GM23338 (cell line): ENCODE measurements around the gene MAD2L1BP. TPM values are rescaled to one million over a fixed set of nuclear protein-coding genes. Genes with fewer than 3 reads are reported as not detected.
"Not testable (repeated sequence)": the region's sequence is repeated elsewhere in the genome, so short reads cannot be mapped to it uniquely, and the experiment has no call there.

Experiments used
- ATAC-seq: fragments of 200-7000 bp; cut with Tn5 transposase; 3 replicates; pipeline ENCODE4 v1.9.1; 2020
- DNase-seq: peaks from one replicate; pipeline ENCODE4 v3.0.0-alpha.2; 2015; ENCODE audit warnings: low spot score
- H2AFZ ChIP-seq: fragments of 200-600 bp; sonication (generic); 2 replicates; pipeline ENCODE4 v1.8.0; 2016; ENCODE audit warnings: antibody characterized with exemption, mild to moderate bottlenecking, moderate library complexity
- H3F3A ChIP-seq: fragments of 200-600 bp; sonication (generic); replicated peaks from 2 replicates; pipeline ENCODE4 v1.8.0; 2017; ENCODE audit warnings: antibody characterized with exemption, mixed run types, low read depth
- H3K27ac ChIP-seq: fragments of 200-600 bp; sonication (generic); 2 replicates; pipeline ENCODE4 v1.6.1; 2016; ENCODE audit warnings: low read depth
- H3K27me3 ChIP-seq: fragments of 200-600 bp; sonication (generic); 2 replicates; pipeline ENCODE4 v1.8.0; 2016; ENCODE audit warnings: mild to moderate bottlenecking, mixed run types, moderate library complexity; ENCODE audit not compliant: insufficient read depth
- H3K36me3 ChIP-seq: fragments of 200-600 bp; sonication (generic); 2 replicates; pipeline ENCODE4 v1.8.0; 2016; ENCODE audit warnings: mild to moderate bottlenecking; ENCODE audit not compliant: insufficient read depth
- H3K4me1 ChIP-seq: fragments of 200-600 bp; sonication (generic); 2 replicates; pipeline ENCODE4 v1.8.0; 2016; ENCODE audit warnings: mild to moderate bottlenecking, moderate library complexity; ENCODE audit not compliant: insufficient read depth
- H3K4me2 ChIP-seq: fragments of 200-600 bp; sonication (generic); 2 replicates; pipeline ENCODE4 v1.7.1; 2017; ENCODE audit warnings: mixed run types
- H3K4me3 ChIP-seq: fragments of 200-600 bp; sonication (generic); 2 replicates; pipeline ENCODE4 v1.6.1; 2016; ENCODE audit warnings: mixed run types
- H3K79me2 ChIP-seq: fragments of 200-600 bp; sonication (generic); replicated peaks from 2 replicates; pipeline ENCODE4 v1.8.0; 2017; ENCODE audit warnings: mild to moderate bottlenecking; ENCODE audit not compliant: insufficient read depth
- H3K9me2 ChIP-seq: fragments of 200-600 bp; sonication (generic); 2 replicates; pipeline ENCODE4 v1.8.0; 2017; ENCODE audit not compliant: insufficient read depth
- H4K20me1 ChIP-seq: fragments of 200-600 bp; sonication (generic); replicated peaks from 2 replicates; pipeline ENCODE4 v1.8.0; 2017; ENCODE audit warnings: mild to moderate bottlenecking; ENCODE audit not compliant: insufficient read depth
- H3K27ac Mint-ChIP-seq: 2 replicates; pipeline ENCODE4 v1.8.0; 2020; ENCODE audit warnings: inconsistent platforms, mild to moderate bottlenecking, moderate library complexity, mixed read lengths
- H3K27me3 Mint-ChIP-seq: 3 replicates; pipeline ENCODE4 v1.8.0; 2022; ENCODE audit warnings: low read depth, mild to moderate bottlenecking, moderate library complexity, mixed read lengths, inconsistent platforms; ENCODE audit not compliant: insufficient read depth, poor library complexity
- H3K36me3 Mint-ChIP-seq: 3 replicates; pipeline ENCODE4 v1.8.0; 2021; ENCODE audit warnings: low read depth, mild to moderate bottlenecking, inconsistent platforms, moderate library complexity, mixed read lengths
- H3K4me1 Mint-ChIP-seq: 3 replicates; pipeline ENCODE4 v1.8.0; 2020; ENCODE audit warnings: mild to moderate bottlenecking, inconsistent platforms, mixed read lengths
- H3K4me3 Mint-ChIP-seq: 3 replicates; pipeline ENCODE4 v1.8.0; 2021; ENCODE audit warnings: moderate library complexity, mild to moderate bottlenecking, inconsistent platforms, mixed read lengths
- H3K9me3 Mint-ChIP-seq: 3 replicates; pipeline ENCODE4 v1.8.0; 2020; ENCODE audit warnings: moderate library complexity, mild to moderate bottlenecking, inconsistent platforms, mixed read lengths
- CREB1 ChIP-seq: fragments of 250-450 bp; sonication (Bioruptor Pico); IDR thresholded peaks from 2 replicates; pipeline ENCODE4 v1.5.0; 2020; ENCODE audit warnings: low read depth, mild to moderate bottlenecking, moderate library complexity
- CTCF ChIP-seq, 2 experiments: fragments of 200-600 bp in 1 of 2; sonication (generic) in 1 of 2; conservative IDR thresholded peaks; 2 replicates each; pipeline versions ENCODE4 v1.5.1 to v1.6.1; 2016 to 2017; ENCODE audit warnings: antibody characterized with exemption in 2 of 2, low read depth in 2 of 2, mild to moderate bottlenecking in 2 of 2, moderate library complexity in 1 of 2
- ETS1 ChIP-seq: IDR thresholded peaks from 2 replicates; pipeline ENCODE4 v1.6.1; 2016; ENCODE audit warnings: antibody characterized with exemption
- EZH2 ChIP-seq: fragments of 200-600 bp; sonication (generic); IDR thresholded peaks from one replicate; pipeline ENCODE4 v1.8.0; 2017; ENCODE audit warnings: antibody characterized with exemption, mild to moderate bottlenecking, low read depth; ENCODE audit not compliant: unreplicated experiment
- JUNB ChIP-seq: IDR thresholded peaks from one replicate; pipeline ENCODE4 v1.6.1; 2016; ENCODE audit warnings: antibody characterized with exemption; ENCODE audit not compliant: unreplicated experiment
- NANOG ChIP-seq: IDR thresholded peaks from 2 replicates; pipeline ENCODE4 v1.6.1; 2016; ENCODE audit warnings: antibody characterized with exemption, borderline replicate concordance
- POLR2AphosphoS5 ChIP-seq: IDR thresholded peaks from 2 replicates; pipeline ENCODE4 v1.6.1; 2016; ENCODE audit warnings: antibody characterized with exemption, low read depth
- STAT1 ChIP-seq: IDR thresholded peaks from one replicate; pipeline ENCODE4 v1.6.1; 2016; ENCODE audit warnings: antibody characterized with exemption; ENCODE audit not compliant: unreplicated experiment
- ZNF114 ChIP-seq: fragments of 250-450 bp; sonication (Bioruptor Pico); IDR thresholded peaks from 2 replicates; pipeline ENCODE4 v1.5.0; 2020; ENCODE audit warnings: mild to moderate bottlenecking, moderate library complexity
- ZNF331 ChIP-seq: fragments of 250-450 bp; sonication (Bioruptor Pico); IDR thresholded peaks from 2 replicates; pipeline ENCODE4 v1.5.0; 2020; ENCODE audit warnings: low read depth, mild to moderate bottlenecking, moderate library complexity
- ZNF462 ChIP-seq: fragments of 250-450 bp; sonication (Bioruptor Pico); IDR thresholded peaks from 2 replicates; pipeline ENCODE4 v1.5.0; 2020; ENCODE audit warnings: mild to moderate bottlenecking, moderate library complexity
- polyA plus RNA-seq: library from polyadenylated mRNA; unstranded; fragments of >200 nt; fragmentation: Nextera tagmentation; extraction: Ambion mirVana; gene quantifications from 2 replicates; pipeline ENCODE4 v1.2.1, GENCODE V29; 2016
- total RNA-seq: library from RNA; depleted of rRNA; stranded (reverse); fragments of >200 nt; shearing (Covaris generic); gene quantifications from 2 replicates; pipeline ENCODE4 v1.2.3, GENCODE V29; 2014

MAD2L1BP gene
- total and polyA plus RNA-seq, 2 experiments from 2014 or later = 26.6 to 51.7 TPM

GRCh38 chr6:43658161-43658560 is 22.5 kb downstream of the MAD2L1BP start:
- peaks cover 3% of the 10 kb centered on the region for H3K27me3 Mint-ChIP-seq
- Histone ChIP-seq H3K4me1 (peaks cover 8% of the 10 kb centered on the region), H3K79me2 (no peaks in the 10 kb centered on the region), H3K4me2 (no peak overlapping the region), H3K4me3 (no peak overlapping the region), H2AFZ (no peak overlapping the region), H3K27me3 (no peaks in the 10 kb centered on the region), H3K27ac (no peak overlapping the region), H3K9me2 (peaks cover 5% of the 10 kb centered on the region), H3F3A (no peaks in the 10 kb centered on the region), H3K36me3 (no peaks in the 10 kb centered on the region), H4K20me1 (no peaks in the 10 kb centered on the region)
- ATAC-seq = no peak
- H3K4me1 Mint-ChIP-seq = peaks cover 5% of the 10 kb centered on the region; the same call in 2 of the 3 replicates
- TF ChIP-seq CTCF (conservative IDR thresholded peaks at IDR 0.05; ENCODE audit: low read depth in 2 of 2) = no peak
- no peak for TF ChIP-seq ZNF114 (CRISPR knock-in tag)
- no peak for TF ChIP-seq STAT1
- TF ChIP-seq JUNB = no peak
- no peak for TF ChIP-seq NANOG
- no peak for TF ChIP-seq ZNF331
- no peak for TF ChIP-seq ETS1
- no peak for TF ChIP-seq CREB1
- no peak for TF ChIP-seq ZNF462 (CRISPR knock-in tag)
- no peak for TF ChIP-seq EZH2
- no peak for TF ChIP-seq POLR2AphosphoS5
- H3K27ac Mint-ChIP-seq = no peak overlapping the region
- H3K4me3 Mint-ChIP-seq = no peak overlapping the region
- peaks cover 7% of the 10 kb centered on the region; the same call in 2 of the 3 replicates for H3K9me3 Mint-ChIP-seq
- H3K36me3 Mint-ChIP-seq = peaks cover 4% of the 10 kb centered on the region; the same call in 2 of the 3 replicates
- no peak for DNase-seq

- H3K4me3 Mint-ChIP-seq = not testable (repeated sequence)
These were observed 27.3 kb downstream of the MAD2L1BP start for GRCh38 chr6:43662948-43663347.

More at GRCh38 chr6:43662948-43663347, 27.3 kb downstream of the MAD2L1BP start:
- H4K20me1 ChIP-seq, H3K27ac Mint-ChIP-seq, DNase-seq, H3K27me3 ChIP-seq, H3K27ac ChIP-seq, H3K4me3 ChIP-seq, H3K9me3 Mint-ChIP-seq, H3K36me3 Mint-ChIP-seq, H2AFZ ChIP-seq, H3K9me2 ChIP-seq, H3K4me1 Mint-ChIP-seq, H3K4me1 ChIP-seq, H3K79me2 ChIP-seq, H3F3A ChIP-seq, ATAC-seq, H3K4me2 ChIP-seq, H3K36me3 ChIP-seq: not testable (repeated sequence)
- peaks cover 15% of the 10 kb centered on the region for H3K27me3 Mint-ChIP-seq
